ENCODE measurements around the gene NFE2L2.

DNA sequence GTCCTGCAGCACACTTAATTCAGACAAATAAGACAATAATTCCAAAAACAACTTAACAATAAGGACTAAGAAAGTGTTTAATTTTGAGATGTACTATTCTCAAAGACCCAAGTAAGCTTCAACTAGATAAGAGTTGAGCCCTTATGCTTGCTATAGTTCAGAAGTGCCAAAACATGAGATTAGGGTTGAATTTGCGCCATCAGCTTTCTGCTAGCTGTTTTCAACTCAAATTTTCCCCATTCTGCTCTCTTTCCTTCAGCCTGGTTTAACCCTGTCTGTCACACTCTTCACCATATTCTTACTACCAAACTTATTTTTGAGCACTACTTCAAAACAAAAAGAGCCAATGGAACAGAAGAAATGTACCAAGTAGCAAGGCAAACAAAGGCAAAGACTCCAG is 4.1 kb downstream of the NFE2L2 start:
- TF ChIP-seq CTCF (IDR thresholded peaks at IDR 0.05), result no peak
- no peak for TF ChIP-seq POLR2AphosphoS5 (IDR thresholded peaks at IDR 0.05)
- TF ChIP-seq EP300 (IDR thresholded peaks at IDR 0.05), result no peak
- TF ChIP-seq POLR2A (IDR thresholded peaks at IDR 0.05), result no peak

Data from upper lobe of left lung (tissue), 4 donors.